GM23338 (cell line): Measurements from ENCODE around the gene RFPL4AL1. TPM values are rescaled to one million over a fixed set of nuclear protein-coding genes. Genes with fewer than 3 reads are reported as not detected.

Experiments used
- ATAC-seq: fragments of 200-7000 bp; cut with Tn5 transposase; 3 replicates; pipeline ENCODE4 v1.9.1; 2020
- DNase-seq: peaks from one replicate; pipeline ENCODE4 v3.0.0-alpha.2; 2015; ENCODE audit warnings: low spot score
- H2AFZ ChIP-seq: fragments of 200-600 bp; sonication (generic); 2 replicates; pipeline ENCODE4 v1.8.0; 2016; ENCODE audit warnings: antibody characterized with exemption, mild to moderate bottlenecking, moderate library complexity
- H3F3A ChIP-seq: fragments of 200-600 bp; sonication (generic); replicated peaks from 2 replicates; pipeline ENCODE4 v1.8.0; 2017; ENCODE audit warnings: antibody characterized with exemption, mixed run types, low read depth
- H3K27ac ChIP-seq: fragments of 200-600 bp; sonication (generic); 2 replicates; pipeline ENCODE4 v1.6.1; 2016; ENCODE audit warnings: low read depth
- H3K27me3 ChIP-seq: fragments of 200-600 bp; sonication (generic); 2 replicates; pipeline ENCODE4 v1.8.0; 2016; ENCODE audit warnings: mild to moderate bottlenecking, mixed run types, moderate library complexity; ENCODE audit not compliant: insufficient read depth
- H3K36me3 ChIP-seq: fragments of 200-600 bp; sonication (generic); 2 replicates; pipeline ENCODE4 v1.8.0; 2016; ENCODE audit warnings: mild to moderate bottlenecking; ENCODE audit not compliant: insufficient read depth
- H3K4me1 ChIP-seq: fragments of 200-600 bp; sonication (generic); 2 replicates; pipeline ENCODE4 v1.8.0; 2016; ENCODE audit warnings: mild to moderate bottlenecking, moderate library complexity; ENCODE audit not compliant: insufficient read depth
- H3K4me2 ChIP-seq: fragments of 200-600 bp; sonication (generic); 2 replicates; pipeline ENCODE4 v1.7.1; 2017; ENCODE audit warnings: mixed run types
- H3K4me3 ChIP-seq: fragments of 200-600 bp; sonication (generic); 2 replicates; pipeline ENCODE4 v1.6.1; 2016; ENCODE audit warnings: mixed run types
- H3K79me2 ChIP-seq: fragments of 200-600 bp; sonication (generic); replicated peaks from 2 replicates; pipeline ENCODE4 v1.8.0; 2017; ENCODE audit warnings: mild to moderate bottlenecking; ENCODE audit not compliant: insufficient read depth
- H3K9me2 ChIP-seq: fragments of 200-600 bp; sonication (generic); 2 replicates; pipeline ENCODE4 v1.8.0; 2017; ENCODE audit not compliant: insufficient read depth
- H4K20me1 ChIP-seq: fragments of 200-600 bp; sonication (generic); replicated peaks from 2 replicates; pipeline ENCODE4 v1.8.0; 2017; ENCODE audit warnings: mild to moderate bottlenecking; ENCODE audit not compliant: insufficient read depth
- H3K27ac Mint-ChIP-seq: 2 replicates; pipeline ENCODE4 v1.8.0; 2020; ENCODE audit warnings: inconsistent platforms, mild to moderate bottlenecking, moderate library complexity, mixed read lengths
- H3K27me3 Mint-ChIP-seq: 3 replicates; pipeline ENCODE4 v1.8.0; 2022; ENCODE audit warnings: low read depth, mild to moderate bottlenecking, moderate library complexity, mixed read lengths, inconsistent platforms; ENCODE audit not compliant: insufficient read depth, poor library complexity
- H3K36me3 Mint-ChIP-seq: 3 replicates; pipeline ENCODE4 v1.8.0; 2021; ENCODE audit warnings: low read depth, mild to moderate bottlenecking, inconsistent platforms, moderate library complexity, mixed read lengths
- H3K4me1 Mint-ChIP-seq: 3 replicates; pipeline ENCODE4 v1.8.0; 2020; ENCODE audit warnings: mild to moderate bottlenecking, inconsistent platforms, mixed read lengths
- H3K4me3 Mint-ChIP-seq: 3 replicates; pipeline ENCODE4 v1.8.0; 2021; ENCODE audit warnings: moderate library complexity, mild to moderate bottlenecking, inconsistent platforms, mixed read lengths
- H3K9me3 Mint-ChIP-seq: 3 replicates; pipeline ENCODE4 v1.8.0; 2020; ENCODE audit warnings: moderate library complexity, mild to moderate bottlenecking, inconsistent platforms, mixed read lengths
- CREB1 ChIP-seq: fragments of 250-450 bp; sonication (Bioruptor Pico); IDR thresholded peaks from 2 replicates; pipeline ENCODE4 v1.5.0; 2020; ENCODE audit warnings: low read depth, mild to moderate bottlenecking, moderate library complexity
- CTCF ChIP-seq, 2 experiments: fragments of 200-600 bp in 1 of 2; sonication (generic) in 1 of 2; conservative IDR thresholded peaks; 2 replicates each; pipeline versions ENCODE4 v1.5.1 to v1.6.1; 2016 to 2017; ENCODE audit warnings: antibody characterized with exemption in 2 of 2, low read depth in 2 of 2, mild to moderate bottlenecking in 2 of 2, moderate library complexity in 1 of 2
- ETS1 ChIP-seq: IDR thresholded peaks from 2 replicates; pipeline ENCODE4 v1.6.1; 2016; ENCODE audit warnings: antibody characterized with exemption
- NANOG ChIP-seq: IDR thresholded peaks from 2 replicates; pipeline ENCODE4 v1.6.1; 2016; ENCODE audit warnings: antibody characterized with exemption, borderline replicate concordance
- POLR2AphosphoS5 ChIP-seq: IDR thresholded peaks from 2 replicates; pipeline ENCODE4 v1.6.1; 2016; ENCODE audit warnings: antibody characterized with exemption, low read depth
- STAT1 ChIP-seq: IDR thresholded peaks from one replicate; pipeline ENCODE4 v1.6.1; 2016; ENCODE audit warnings: antibody characterized with exemption; ENCODE audit not compliant: unreplicated experiment
- ZNF331 ChIP-seq: fragments of 250-450 bp; sonication (Bioruptor Pico); IDR thresholded peaks from 2 replicates; pipeline ENCODE4 v1.5.0; 2020; ENCODE audit warnings: low read depth, mild to moderate bottlenecking, moderate library complexity
- ZNF462 ChIP-seq: fragments of 250-450 bp; sonication (Bioruptor Pico); IDR thresholded peaks from 2 replicates; pipeline ENCODE4 v1.5.0; 2020; ENCODE audit warnings: mild to moderate bottlenecking, moderate library complexity
- polyA plus RNA-seq: library from polyadenylated mRNA; unstranded; fragments of >200 nt; fragmentation: Nextera tagmentation; extraction: Ambion mirVana; gene quantifications from 2 replicates; pipeline ENCODE4 v1.2.1, GENCODE V29; 2016
- total RNA-seq: library from RNA; depleted of rRNA; stranded (reverse); fragments of >200 nt; shearing (Covaris generic); gene quantifications from 2 replicates; pipeline ENCODE4 v1.2.3, GENCODE V29; 2014

RFPL4AL1 gene
- total and polyA plus RNA-seq, 2 experiments from 2014 or later = not detected

GRCh38 chr19:55811340-55811739 lies 42.4 kb downstream of the RFPL4AL1 start (continued):
- TF ChIP-seq ZNF462 = no peak
- TF ChIP-seq CREB1 (CRISPR knock-in tag) = no peak
- no peak for TF ChIP-seq CTCF (conservative IDR thresholded peaks at IDR 0.05; ENCODE audit: low read depth in 2 of 2)
- TF ChIP-seq STAT1 = no peak

- H3K79me2 ChIP-seq = no peaks in the 10 kb centered on the region
- H3K9me3 Mint-ChIP-seq = peaks cover 100% of the 10 kb centered on the region
- no peak for DNase-seq
- peaks cover 4% of the 10 kb centered on the region for H3K27me3 Mint-ChIP-seq
- no peaks in the 10 kb centered on the region for H4K20me1 ChIP-seq
- no peak overlapping the region for H3K27ac ChIP-seq
- H3K36me3 Mint-ChIP-seq = peaks cover 18% of the 10 kb centered on the region; the same call in 2 of the 3 replicates
- no peaks in the 10 kb centered on the region for H3K27me3 ChIP-seq
- no peak overlapping the region for H3K27ac Mint-ChIP-seq
- H2AFZ ChIP-seq = no peak overlapping the region
- H3K4me3 ChIP-seq = no peak overlapping the region
- ATAC-seq = no peak
- peaks cover 4% of the 10 kb centered on the region; the same call in 1 of the 2 replicates for H3K9me2 ChIP-seq
- H3K4me2 ChIP-seq = no peak overlapping the region
- no peaks in the 10 kb centered on the region for H3K4me1 ChIP-seq
- no peaks in the 10 kb centered on the region for H3F3A ChIP-seq
- H3K4me1 Mint-ChIP-seq = no peaks in the 10 kb centered on the region
- no peaks in the 10 kb centered on the region for H3K36me3 ChIP-seq
- no peak overlapping the region for H3K4me3 Mint-ChIP-seq
- TF ChIP-seq POLR2AphosphoS5 (no peak), ETS1 (no peak), ZNF331 (CRISPR knock-in tag) (no peak), STAT1 (no peak), NANOG (no peak)
Observed at GRCh38 chr19:55812449-55812848, 43.5 kb downstream of the RFPL4AL1 start.
